GM18867 (cell line): ENCODE results near the gene DCTN5.

Experiments
- ATAC-seq: cut with Tn5 transposase; IDR thresholded peaks from one replicate; pipeline ENCODE4 v1.9.1; 2021; ENCODE audit warnings: mild to moderate bottlenecking, moderate library complexity; ENCODE audit not compliant: unreplicated experiment

DCTN5 gene

DNA sequence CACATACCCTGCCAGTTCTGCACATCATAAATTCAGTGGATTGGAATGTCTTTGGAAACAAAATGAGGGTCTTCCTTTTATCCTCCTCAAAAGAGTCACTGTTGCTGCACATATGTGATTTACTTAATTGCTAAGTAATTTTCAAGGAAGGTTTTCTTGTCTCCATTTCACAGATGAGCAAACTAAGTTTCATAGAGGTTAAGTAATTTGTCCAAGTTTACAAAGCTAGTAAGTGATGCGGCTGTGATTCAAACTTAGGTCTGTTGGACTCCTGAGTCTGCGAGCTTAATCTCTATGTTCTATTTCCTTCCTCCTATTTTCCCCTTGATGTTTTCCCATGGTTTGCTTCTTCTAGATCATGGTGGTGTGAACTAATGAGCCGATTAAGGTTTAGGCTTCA is 85.4 kb downstream of the DCTN5 start:
- ATAC-seq, result no peak
